Measurements from ENCODE around the gene RHBDL2. TPM values are rescaled to one million over a fixed set of nuclear protein-coding genes. Genes with fewer than 3 reads are reported as not detected.

The RHBDL2 gene
- total RNA-seq, 1 donor from 2014 or later, result 1.1 TPM

DNA sequence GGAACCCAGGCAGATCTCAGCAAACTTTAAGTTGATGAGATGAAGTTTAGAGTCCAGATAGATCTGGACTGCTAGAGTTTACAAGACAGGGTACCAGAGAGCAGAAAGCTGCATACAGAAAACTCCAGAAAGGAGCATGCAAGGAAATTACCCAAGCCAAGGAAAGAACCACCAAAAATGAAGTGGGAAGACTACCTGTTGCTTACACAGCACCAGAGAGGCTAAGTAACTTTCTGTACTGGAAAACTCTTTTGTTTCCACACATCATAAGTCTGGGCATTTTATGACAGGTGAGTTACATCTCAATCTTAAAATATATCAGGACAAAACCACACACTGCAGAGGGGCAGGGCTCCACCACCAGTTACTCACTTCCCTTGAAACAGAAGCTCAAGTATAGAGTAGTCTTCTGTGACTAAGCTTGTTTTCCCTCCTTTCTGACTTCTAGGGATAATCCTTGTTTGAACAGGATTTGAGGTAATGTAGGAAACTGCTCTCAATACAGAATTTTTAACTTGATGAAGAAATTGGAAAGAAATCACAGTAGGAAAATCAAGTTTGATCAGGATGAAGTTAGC lies 42.9 kb downstream of the RHBDL2 start:
- no peaks in the 10 kb centered on the region for H3K4me1 ChIP-seq
- intact Hi-C loops (cut with DNase I), result no loop called here
- H3K27me3 ChIP-seq, result no peaks in the 10 kb centered on the region
- no peaks in the 10 kb centered on the region for H3K36me3 ChIP-seq
- no peak for TF ChIP-seq CTCF (IDR thresholded peaks at IDR 0.05)
- no peak overlapping the region for H3K27ac ChIP-seq
- ATAC-seq (no peak), DNase-seq (no peak)
- H3K9me3 ChIP-seq, result no peaks in the 10 kb centered on the region
- H3K4me3 ChIP-seq, result no peak overlapping the region

- Histone ChIP-seq H3K9me3 (no peaks in the 10 kb centered on the region), H3K4me1 (no peaks in the 10 kb centered on the region), H3K36me3 (no peaks in the 10 kb centered on the region), H3K4me3 (no peak overlapping the region), H3K27ac (no peak overlapping the region), H3K27me3 (no peaks in the 10 kb centered on the region)
- intact Hi-C loops (cut with DNase I), result no loop called here
- ATAC-seq (no peak), DNase-seq (no peak)
- no peak for TF ChIP-seq CTCF (IDR thresholded peaks at IDR 0.05)
Observed at GRCh38 chr1:38896169-38896568, 45.5 kb downstream of the RHBDL2 start.

DNA sequence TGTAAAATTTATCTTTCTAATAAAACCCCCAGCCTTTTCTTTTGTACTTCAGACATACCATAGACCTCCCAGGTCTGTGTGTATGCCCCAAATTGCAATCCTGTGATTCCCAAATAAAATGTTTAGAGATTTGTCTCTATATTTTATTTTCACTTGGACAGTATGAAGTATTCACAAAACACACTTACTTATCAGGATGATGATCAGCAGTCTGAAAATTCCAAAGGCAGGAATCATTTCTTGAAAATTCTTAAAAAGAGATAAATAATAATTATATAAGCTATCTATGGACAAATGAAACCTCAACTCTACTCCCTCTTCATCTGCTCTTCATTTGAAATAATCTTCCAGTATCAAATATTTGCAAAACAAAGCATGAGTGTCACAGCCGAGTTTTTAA lies 48.7 kb downstream of the RHBDL2 start:
- no peak for TF ChIP-seq CTCF (IDR thresholded peaks at IDR 0.05)
- ATAC-seq (no peak), DNase-seq (no peak)
- Histone ChIP-seq H3K9me3 (no peaks in the 10 kb centered on the region), H3K4me3 (no peak overlapping the region), H3K27me3 (no peaks in the 10 kb centered on the region), H3K4me1 (no peaks in the 10 kb centered on the region), H3K36me3 (no peaks in the 10 kb centered on the region), H3K27ac (no peak overlapping the region)
- intact Hi-C loops (cut with DNase I), result no loop called here

GRCh38 chr1:38891753-38892152 lies 49.9 kb downstream of the RHBDL2 start:
- Histone ChIP-seq H3K27ac (no peak overlapping the region), H3K36me3 (no peaks in the 10 kb centered on the region), H3K9me3 (no peaks in the 10 kb centered on the region), H3K4me3 (no peak overlapping the region), H3K4me1 (no peaks in the 10 kb centered on the region), H3K27me3 (no peaks in the 10 kb centered on the region)
- TF ChIP-seq CTCF (IDR thresholded peaks at IDR 0.05), result no peak
- intact Hi-C loops (cut with DNase I), result no loop called here
- DNase-seq, result no peak
- no peak for ATAC-seq

DNA sequence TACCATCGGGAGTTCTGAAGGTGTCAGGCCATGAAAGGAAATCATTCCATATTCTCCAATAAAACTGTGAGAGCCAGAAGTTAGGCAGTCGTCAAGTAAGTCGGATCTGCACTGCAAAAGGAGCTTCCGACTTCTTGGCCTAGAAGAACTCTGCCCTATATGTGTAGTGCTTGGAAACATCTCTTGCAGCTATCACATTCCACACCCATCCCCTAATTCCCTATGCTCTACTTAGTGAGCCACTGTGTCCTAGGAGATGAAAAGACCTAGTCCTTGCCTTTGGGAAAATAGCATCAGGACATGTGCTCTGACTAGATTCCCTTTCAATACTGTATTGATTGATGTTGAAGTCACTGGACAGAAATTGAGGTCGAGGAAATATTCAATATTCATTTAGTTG lies 52.0 kb downstream of the RHBDL2 start:
- Histone ChIP-seq H3K27ac (no peak overlapping the region), H3K9me3 (no peaks in the 10 kb centered on the region), H3K27me3 (no peaks in the 10 kb centered on the region), H3K4me3 (no peak overlapping the region), H3K4me1 (no peaks in the 10 kb centered on the region), H3K36me3 (no peaks in the 10 kb centered on the region)
- DNase-seq, result no peak
- no peak for TF ChIP-seq CTCF (IDR thresholded peaks at IDR 0.05)
- no peak for ATAC-seq
- intact Hi-C loops (cut with DNase I), result no loop called here

Measured in upper lobe of right lung (tissue), 1 donor.